ENCODE measurements around the gene RSRC1.

GRCh38 chr3:158570999-158571702 is 461.3 kb downstream of the RSRC1 start, which contains the start of gene MLF1:
- TF ChIP-seq, protein P1, sequence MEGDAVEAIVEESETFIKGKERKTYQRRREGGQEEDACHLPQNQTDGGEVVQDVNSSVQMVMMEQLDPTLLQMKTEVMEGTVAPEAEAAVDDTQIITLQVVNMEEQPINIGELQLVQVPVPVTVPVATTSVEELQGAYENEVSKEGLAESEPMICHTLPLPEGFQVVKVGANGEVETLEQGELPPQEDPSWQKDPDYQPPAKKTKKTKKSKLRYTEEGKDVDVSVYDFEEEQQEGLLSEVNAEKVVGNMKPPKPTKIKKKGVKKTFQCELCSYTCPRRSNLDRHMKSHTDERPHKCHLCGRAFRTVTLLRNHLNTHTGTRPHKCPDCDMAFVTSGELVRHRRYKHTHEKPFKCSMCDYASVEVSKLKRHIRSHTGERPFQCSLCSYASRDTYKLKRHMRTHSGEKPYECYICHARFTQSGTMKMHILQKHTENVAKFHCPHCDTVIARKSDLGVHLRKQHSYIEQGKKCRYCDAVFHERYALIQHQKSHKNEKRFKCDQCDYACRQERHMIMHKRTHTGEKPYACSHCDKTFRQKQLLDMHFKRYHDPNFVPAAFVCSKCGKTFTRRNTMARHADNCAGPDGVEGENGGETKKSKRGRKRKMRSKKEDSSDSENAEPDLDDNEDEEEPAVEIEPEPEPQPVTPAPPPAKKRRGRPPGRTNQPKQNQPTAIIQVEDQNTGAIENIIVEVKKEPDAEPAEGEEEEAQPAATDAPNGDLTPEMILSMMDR (IDR thresholded peaks at IDR 0.05), result no peak
- TF ChIP-seq POLR2AphosphoS5 (IDR thresholded peaks at IDR 0.05) (peak; percentile 88 to 99 (median 92)), POLR2A (IDR thresholded peaks at IDR 0.05) (peak; percentile 61 to 72)

Data from sigmoid colon (tissue), 4 donors.